Activated T-cell treated with anti-CD3 and anti-CD28 coated beads, Interleukin-2, amount 50 U/mL, for 72 hours (primary cell): ENCODE data around the gene ACSBG1. TPM values are rescaled to one million over a fixed set of nuclear protein-coding genes. Genes with fewer than 3 reads are reported as not detected.

Experiments
- ATAC-seq, 2 donors: fragments of 150-1000 bp; cut with Tn5 transposase; replicated peaks in 1 of 2; 2 replicates each; pipeline ENCODE4 v1.10.0; 2021; ENCODE audit warnings: moderate library complexity in 2 of 2, mild to moderate bottlenecking in 1 of 2
- DNase-seq, 2 donors: peaks; one replicate each; pipeline ENCODE4 v3.0.0; 2021 to 2022; ENCODE audit warnings: mixed read lengths in 1 of 2
- H3K27ac Mint-ChIP-seq: one replicate; pipeline ENCODE4 v1.8.0; 2022; ENCODE audit warnings: mild to moderate bottlenecking, moderate library complexity, mixed read lengths
- H3K27me3 Mint-ChIP-seq: one replicate; pipeline ENCODE4 v1.8.0; 2022; ENCODE audit warnings: low read depth, mixed read lengths
- H3K36me3 Mint-ChIP-seq, 2 donors: one replicate each; pipeline ENCODE4 v1.8.0; 2022; ENCODE audit warnings: mixed read lengths in 2 of 2, mild to moderate bottlenecking in 1 of 2; ENCODE audit not compliant: insufficient read depth in 2 of 2
- H3K4me1 Mint-ChIP-seq: one replicate; pipeline ENCODE4 v1.8.0; 2022; ENCODE audit warnings: low read depth, mixed read lengths
- H3K4me3 Mint-ChIP-seq, 2 donors: one replicate each; pipeline ENCODE4 v1.8.0; 2022; ENCODE audit warnings: mild to moderate bottlenecking in 2 of 2, mixed read lengths in 2 of 2, moderate library complexity in 2 of 2
- H3K9me3 Mint-ChIP-seq, 2 donors: one replicate each; pipeline ENCODE4 v1.8.0; 2022; ENCODE audit warnings: mixed read lengths in 2 of 2
- total RNA-seq, 2 donors: library from RNA; stranded (reverse); gene quantifications; one replicate each; pipeline ENCODE4 v1.2.3, GENCODE V29; 2022

Gene ACSBG1
- total RNA-seq, 2 donors from 2014 or later, result 0.32 TPM; not detected in 1

DNA sequence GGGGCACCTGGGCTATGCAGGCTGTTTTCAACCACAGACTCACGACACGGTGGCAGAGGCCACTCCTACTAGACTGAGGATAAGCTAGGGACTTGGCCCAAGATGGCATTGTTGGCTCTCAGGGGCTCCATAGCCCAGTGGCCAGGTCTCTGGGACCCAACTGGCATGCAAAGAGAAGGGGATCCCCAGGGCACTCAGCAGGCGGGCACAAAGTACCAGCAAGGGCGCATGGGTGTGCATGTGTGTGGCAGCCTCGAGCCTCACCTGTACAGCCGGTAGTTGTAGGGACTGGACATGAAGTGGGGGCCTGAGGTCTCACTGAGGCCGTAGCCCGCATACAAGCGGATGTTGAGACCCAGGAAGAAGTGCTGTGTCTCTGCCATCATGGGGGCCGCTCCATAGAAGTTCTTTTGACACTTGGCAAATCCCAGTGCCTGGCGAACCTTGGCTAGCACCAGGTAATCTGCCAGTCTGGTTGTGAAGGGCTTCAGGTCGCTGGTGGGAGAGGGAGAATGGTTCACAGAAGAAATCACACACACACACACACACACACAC is 55.0 kb downstream of the ACSBG1 start:
- Mint-ChIP-seq H3K36me3 (peaks cover 0 to 2% of the 10 kb centered on the region in 2 donors), H3K9me3 (no peaks in the 10 kb centered on the region)

GRCh38 chr15:78178064-78178463 is 56.3 kb downstream of the ACSBG1 start:
- Mint-ChIP-seq H3K4me1 (peaks cover 17% of the 10 kb centered on the region), H3K27me3 (no peaks in the 10 kb centered on the region), H3K36me3 (peaks cover 0 to 4% of the 10 kb centered on the region in 2 donors), H3K27ac (no peak overlapping the region), H3K4me3 (no peak overlapping the region), H3K9me3 (no peaks in the 10 kb centered on the region)
- DNase-seq (no peak), ATAC-seq (no peak)

More for the DNA sequence above, 55.0 kb downstream of the ACSBG1 start:
- Mint-ChIP-seq H3K27ac (no peak overlapping the region), H3K4me1 (peaks cover 6% of the 10 kb centered on the region), H3K27me3 (no peaks in the 10 kb centered on the region), H3K4me3 (no peak overlapping the region)
- no peak for DNase-seq
- no peak for ATAC-seq

DNA sequence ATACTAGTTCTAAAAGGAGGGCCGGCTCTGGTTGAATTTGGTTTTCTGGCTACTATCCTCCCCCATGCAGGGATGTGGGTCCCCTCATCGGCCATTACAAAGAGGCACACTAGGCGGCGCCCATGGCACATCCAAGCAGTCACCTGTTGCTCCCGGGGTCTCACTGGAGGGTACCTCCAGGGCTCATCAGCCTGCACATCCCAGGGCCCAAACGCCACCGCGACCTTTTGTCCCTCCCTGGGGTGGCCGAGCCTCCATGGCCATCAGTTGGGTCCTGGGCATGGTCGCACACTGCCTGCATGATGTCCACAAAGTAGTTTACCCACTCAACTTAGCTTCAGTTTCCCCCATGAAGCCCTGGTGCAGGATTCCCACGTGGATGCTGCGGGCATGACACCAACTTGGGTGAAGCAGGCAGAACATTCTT is 56.9 kb downstream of the ACSBG1 start:
- Mint-ChIP-seq H3K27me3 (no peaks in the 10 kb centered on the region), H3K36me3 (peaks cover 0 to 4% of the 10 kb centered on the region in 2 donors), H3K4me3 (no peak overlapping the region), H3K4me1 (peaks cover 17% of the 10 kb centered on the region), H3K9me3 (no peaks in the 10 kb centered on the region), H3K27ac (no peak overlapping the region)
- ATAC-seq (peak in 1 of 2 donors; percentile 41), DNase-seq (peak; percentile 49 to 57)

GRCh38 chr15:78175330-78175729 is 59.0 kb downstream of the ACSBG1 start:
- ATAC-seq (no peak), DNase-seq (no peak)
- H3K4me3 Mint-ChIP-seq, result no peak overlapping the region
- peaks cover 22% of the 10 kb centered on the region for H3K4me1 Mint-ChIP-seq
- H3K36me3 Mint-ChIP-seq, result peaks cover 0 to 13% of the 10 kb centered on the region in 2 donors
- H3K27me3 Mint-ChIP-seq, result no peaks in the 10 kb centered on the region
- no peaks in the 10 kb centered on the region for H3K9me3 Mint-ChIP-seq
- H3K27ac Mint-ChIP-seq, result no peak overlapping the region

- peak overlapping the region; percentile 17 to 31 for H3K4me3 Mint-ChIP-seq
- ATAC-seq (peak; percentile 50 to 60), DNase-seq (peak; percentile 29 to 39)
- H3K27me3 Mint-ChIP-seq, result no peaks in the 10 kb centered on the region
- H3K9me3 Mint-ChIP-seq, result no peaks in the 10 kb centered on the region
- peaks cover 22% of the 10 kb centered on the region for H3K4me1 Mint-ChIP-seq
- H3K27ac Mint-ChIP-seq, result peak overlapping the region; percentile 6
- peaks cover 2 to 20% of the 10 kb centered on the region in 2 donors for H3K36me3 Mint-ChIP-seq
These were observed 60.0 kb downstream of the ACSBG1 start for GRCh38 chr15:78174401-78174800.

- H3K4me1 Mint-ChIP-seq, result peaks cover 32% of the 10 kb centered on the region
- no peak overlapping the region for H3K27ac Mint-ChIP-seq
- H3K36me3 Mint-ChIP-seq, result peaks cover 2 to 33% of the 10 kb centered on the region in 2 donors
- no peaks in the 10 kb centered on the region for H3K9me3 Mint-ChIP-seq
- no peak for DNase-seq
- no peak overlapping the region for H3K4me3 Mint-ChIP-seq
- no peaks in the 10 kb centered on the region for H3K27me3 Mint-ChIP-seq
- no peak for ATAC-seq
These were observed 62.4 kb downstream of the ACSBG1 start for GRCh38 chr15:78171864-78172472.

GRCh38 chr15:78170848-78171773 is 63.3 kb downstream of the ACSBG1 start:
- no peak for DNase-seq
- Mint-ChIP-seq H3K27ac (no peak overlapping the region), H3K36me3 (peaks cover 5 to 36% of the 10 kb centered on the region in 2 donors), H3K27me3 (no peaks in the 10 kb centered on the region), H3K4me3 (no peak overlapping the region), H3K9me3 (no peaks in the 10 kb centered on the region), H3K4me1 (peaks cover 32% of the 10 kb centered on the region)
- no peak for ATAC-seq

DNA sequence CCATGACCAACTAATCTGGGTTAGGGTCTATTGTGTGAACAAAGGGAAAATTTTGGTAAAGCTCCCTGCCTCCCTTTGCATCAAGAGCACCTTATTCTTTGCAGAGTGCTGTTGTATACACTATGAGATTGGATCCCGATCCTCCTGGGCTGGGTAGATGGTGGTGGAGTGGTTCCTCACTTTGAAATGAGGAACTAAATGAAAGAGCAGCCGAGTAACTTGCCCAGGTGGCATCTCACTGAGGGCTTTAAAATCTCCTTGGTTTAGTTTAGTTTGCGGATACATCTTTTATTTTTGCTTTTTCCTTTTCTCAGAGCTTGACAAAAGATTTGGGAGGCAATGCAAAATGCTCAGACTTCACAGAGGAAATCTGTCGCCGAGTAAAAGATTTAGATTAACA is 65.8 kb downstream of the ACSBG1 start:
- peaks cover 19% of the 10 kb centered on the region for H3K4me1 Mint-ChIP-seq
- DNase-seq (no peak), ATAC-seq (no peak)
- no peaks in the 10 kb centered on the region for H3K27me3 Mint-ChIP-seq
- no peak overlapping the region for H3K4me3 Mint-ChIP-seq
- H3K9me3 Mint-ChIP-seq, result no peaks in the 10 kb centered on the region
- H3K36me3 Mint-ChIP-seq, result peaks cover 6 to 45% of the 10 kb centered on the region in 2 donors
- peak overlapping the region; percentile 46 for H3K27ac Mint-ChIP-seq

DNA sequence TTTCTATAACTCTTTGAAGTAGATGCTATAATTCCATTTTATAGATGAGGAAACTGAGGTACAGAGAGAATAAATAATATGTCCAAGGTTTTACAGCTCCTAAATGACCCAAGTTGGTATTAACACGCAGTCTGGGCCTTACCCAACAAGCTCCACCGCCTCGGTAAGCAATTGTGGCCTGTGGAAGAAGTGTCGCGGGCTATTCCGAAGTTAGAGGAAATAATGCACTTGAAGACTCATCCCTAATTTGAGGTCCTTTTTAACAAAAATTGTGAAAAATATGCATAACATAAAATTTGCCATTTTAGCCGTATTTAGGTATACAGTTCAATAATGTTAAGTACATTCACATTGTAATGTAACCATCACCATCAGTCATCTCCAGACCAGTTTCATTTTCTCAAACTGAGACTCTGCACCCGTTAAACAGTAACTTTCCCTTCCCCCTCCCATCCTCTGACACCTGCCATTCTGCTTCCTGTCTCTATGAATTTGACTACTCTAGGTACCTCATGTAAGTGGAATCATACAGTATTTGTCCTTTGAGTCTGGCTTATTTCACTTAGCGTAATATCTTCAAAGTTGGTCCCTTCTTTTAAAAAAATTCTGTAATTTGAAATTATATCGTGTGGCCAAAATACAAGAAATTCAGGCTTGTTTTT is 67.0 kb downstream of the ACSBG1 start:
- DNase-seq (peak; percentile 44 to 62), ATAC-seq (peak; percentile 100)
- H3K9me3 Mint-ChIP-seq, result no peaks in the 10 kb centered on the region
- peak overlapping the region; percentile 63 to 64 for H3K4me3 Mint-ChIP-seq
- H3K27ac Mint-ChIP-seq, result peak overlapping the region; percentile 96
- H3K36me3 Mint-ChIP-seq, result peaks cover 6 to 45% of the 10 kb centered on the region in 2 donors
- H3K27me3 Mint-ChIP-seq, result no peaks in the 10 kb centered on the region
- peaks cover 16% of the 10 kb centered on the region for H3K4me1 Mint-ChIP-seq

DNA sequence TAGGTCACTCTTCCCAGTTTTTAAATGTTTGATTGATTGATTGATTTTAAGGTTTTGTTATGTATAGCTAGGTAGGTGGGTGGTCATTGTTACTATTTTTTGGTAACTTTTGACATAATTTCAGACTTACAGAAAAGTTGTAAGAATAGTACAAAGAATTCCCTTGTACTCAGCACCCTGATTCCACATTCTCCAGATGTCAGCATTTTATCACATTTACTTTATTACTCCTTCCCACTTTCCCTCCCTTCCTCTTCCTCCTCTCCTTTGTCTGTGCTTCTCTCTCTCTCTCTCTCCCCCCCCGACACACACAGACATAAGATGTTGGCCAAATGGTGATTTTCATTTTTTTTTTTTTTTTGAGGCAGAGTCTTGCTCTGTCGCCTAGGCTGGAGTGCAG is 70.4 kb downstream of the ACSBG1 start:
- H3K4me3 Mint-ChIP-seq, result no peak overlapping the region
- H3K27ac Mint-ChIP-seq, result no peak overlapping the region
- H3K36me3 Mint-ChIP-seq, result peaks cover 9 to 27% of the 10 kb centered on the region in 2 donors
- no peak for DNase-seq
- peaks cover 11% of the 10 kb centered on the region for H3K4me1 Mint-ChIP-seq
- H3K9me3 Mint-ChIP-seq, result no peaks in the 10 kb centered on the region
- no peak for ATAC-seq
- no peaks in the 10 kb centered on the region for H3K27me3 Mint-ChIP-seq

GRCh38 chr15:78162038-78162437 is 72.3 kb downstream of the ACSBG1 start:
- peaks cover under 1% of the 10 kb centered on the region for H3K4me1 Mint-ChIP-seq
- H3K36me3 Mint-ChIP-seq, result peaks cover 9 to 22% of the 10 kb centered on the region in 2 donors
- DNase-seq (peak; percentile 22 to 50), ATAC-seq (peak; percentile 85 to 96)
- no peaks in the 10 kb centered on the region for H3K27me3 Mint-ChIP-seq
- peak overlapping the region in 1 of 2 donors; percentile 25 for H3K4me3 Mint-ChIP-seq
- no peaks in the 10 kb centered on the region for H3K9me3 Mint-ChIP-seq
- peak overlapping the region; percentile 10 for H3K27ac Mint-ChIP-seq

DNA sequence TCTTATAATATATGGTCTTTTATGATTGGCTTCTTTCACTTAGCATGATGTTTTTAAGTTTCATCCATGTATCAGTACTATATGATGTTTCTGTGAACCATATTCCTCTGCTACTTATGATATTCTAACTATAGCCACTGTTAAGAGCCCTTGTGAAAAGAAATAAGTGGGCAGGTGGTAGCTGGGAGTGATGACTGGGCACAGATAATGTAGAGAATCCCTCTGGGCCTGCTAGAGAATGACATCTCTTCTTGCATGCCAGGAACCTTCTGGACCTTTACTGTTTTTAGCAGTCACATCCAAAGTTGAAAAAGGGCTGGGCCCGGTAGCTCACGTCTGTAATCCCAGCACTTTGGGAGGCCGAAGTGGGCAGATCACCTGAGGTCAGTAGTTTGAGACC is 75.0 kb downstream of the ACSBG1 start:
- Mint-ChIP-seq H3K27ac (no peak overlapping the region), H3K4me3 (no peak overlapping the region), H3K4me1 (no peaks in the 10 kb centered on the region), H3K36me3 (peaks cover 5 to 14% of the 10 kb centered on the region in 2 donors), H3K9me3 (no peaks in the 10 kb centered on the region), H3K27me3 (no peaks in the 10 kb centered on the region)
- ATAC-seq, result no peak
- DNase-seq, result no peak
